PC-9 (cell line): ENCODE measurements around the gene ESRRG. TPM values are rescaled to one million over a fixed set of nuclear protein-coding genes. Genes with fewer than 3 reads are reported as not detected.

Experiments
- BruUV-seq: library from RNA; stranded (reverse); fragments of 400-500 nt; replicated peaks from 2 replicates; lab custom pipeline; 2021; lab: Mats Ljungman, UMichigan
- CTCF ChIA-PET: fragments of 300-600 bp; sonication (Branson Sonifier 250); formaldehyde crosslinking; loops from one replicate; lab custom pipeline; 2022; ENCODE audit warnings: antibody characterized with exemption; lab: Charles Lee
- POLR2A ChIA-PET: fragments of 300-600 bp; sonication (Branson Sonifier 250); formaldehyde crosslinking; loops from one replicate; lab custom pipeline; 2022; ENCODE audit warnings: antibody characterized with exemption; ENCODE audit not compliant: unreplicated experiment; lab: Charles Lee
- DNase-seq, 2 experiments: peaks; one replicate each; pipeline versions ENCODE4 v3.0.0 to v3.0.0-alpha.2; 2015 to 2022; ENCODE audit warnings: mixed read lengths in 1 of 2
- H2AFZ ChIP-seq: fragments of 200-600 bp; sonication (generic); 2 replicates; pipeline ENCODE4 v1.8.1; 2017; ENCODE audit warnings: antibody characterized with exemption
- H3F3A ChIP-seq: fragments of 200-600 bp; sonication (generic); 2 replicates; pipeline ENCODE4 v1.8.1; 2017; ENCODE audit warnings: antibody characterized with exemption, mild to moderate bottlenecking, low read depth; ENCODE audit not compliant: insufficient read depth
- H3K27ac ChIP-seq: fragments of 200-600 bp; sonication (generic); 2 replicates; pipeline ENCODE4 v1.6.1; 2016; ENCODE audit warnings: mixed run types
- H3K27me3 ChIP-seq: fragments of 200-600 bp; sonication (generic); 2 replicates; pipeline ENCODE4 v1.6.1; 2016; ENCODE audit warnings: low read depth, mixed run types; ENCODE audit not compliant: insufficient read depth
- H3K36me3 ChIP-seq: fragments of 200-600 bp; sonication (generic); 2 replicates; pipeline ENCODE4 v1.6.1; 2016; ENCODE audit warnings: low read depth, mixed run types
- H3K4me1 ChIP-seq: fragments of 200-600 bp; sonication (generic); replicated peaks from 2 replicates; pipeline ENCODE4 v1.6.1; 2016; ENCODE audit warnings: mixed run types; ENCODE audit not compliant: insufficient read depth
- H3K4me2 ChIP-seq: fragments of 200-600 bp; sonication (generic); 2 replicates; pipeline ENCODE4 v1.6.1; 2017; ENCODE audit warnings: mixed run types
- H3K4me3 ChIP-seq: fragments of 200-600 bp; sonication (generic); 2 replicates; pipeline ENCODE4 v1.6.1; 2016; ENCODE audit warnings: mixed run types
- H3K79me2 ChIP-seq: fragments of 200-600 bp; sonication (generic); 2 replicates; pipeline ENCODE4 v1.6.1; 2017; ENCODE audit warnings: low read depth, mixed run types
- H3K9me2 ChIP-seq: fragments of 200-600 bp; sonication (generic); 2 replicates; pipeline ENCODE4 v1.8.1; 2017; ENCODE audit warnings: mild to moderate bottlenecking; ENCODE audit not compliant: insufficient read depth
- H3K9me3 ChIP-seq: fragments of 200-600 bp; sonication (generic); 2 replicates; pipeline ENCODE4 v1.8.1; 2016; ENCODE audit warnings: low read depth; ENCODE audit not compliant: insufficient read depth
- H4K20me1 ChIP-seq: fragments of 200-600 bp; sonication (generic); 2 replicates; pipeline ENCODE4 v1.8.1; 2017; ENCODE audit not compliant: insufficient read depth
- EZH2 ChIP-seq: fragments of 200-600 bp; sonication (generic); IDR thresholded peaks from 2 replicates; pipeline ENCODE4 v1.8.0; 2017; ENCODE audit warnings: antibody characterized with exemption, low read depth
- intact Hi-C: fragments of 100-400 bp; cut with micrococcal nuclease; formaldehyde crosslinking; loops from one replicate; pipeline ENCODE4 v1.10.0; 2022; ENCODE audit not compliant: unreplicated experiment
- total RNA-seq: library from RNA; stranded (reverse); gene quantifications from 2 replicates; pipeline ENCODE4 v1.2.3, GENCODE V29; 2021
- TF ChIP-seq, protein P1 (sequence below): fragments of 200-600 bp; sonication (generic); conservative IDR thresholded peaks from 2 replicates; pipeline ENCODE4 v1.6.1; 2017; ENCODE audit warnings: mixed run types, antibody characterized with exemption, mild to moderate bottlenecking, moderate library complexity

ESRRG gene
- total RNA-seq, 1 experiment from 2014 or later, result not detected

DNA sequence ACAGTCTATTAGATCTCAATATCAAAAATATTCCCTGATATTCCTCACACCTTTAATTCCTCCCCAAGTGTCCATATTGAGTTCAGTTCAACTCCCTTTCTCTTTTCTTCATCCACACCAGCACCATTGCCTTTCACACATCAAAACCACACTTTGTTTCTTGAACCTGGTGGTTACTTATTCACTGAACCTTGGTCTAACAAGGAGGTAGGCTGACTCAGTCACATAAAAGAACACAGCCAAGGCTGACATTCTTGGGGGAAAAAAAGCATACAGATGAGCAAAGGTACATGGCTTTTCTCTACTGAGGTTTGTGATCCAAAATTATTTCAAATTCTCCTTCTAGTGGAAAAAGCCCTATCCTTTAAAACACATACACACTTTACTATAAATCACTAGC is 168.3 kb downstream of the ESRRG start:
- no peak overlapping the region for H2AFZ ChIP-seq
- H3K79me2 ChIP-seq, result no peaks in the 10 kb centered on the region
- intact Hi-C loops, result no loop called here
- no peak overlapping the region for H3K4me3 ChIP-seq
- no peaks in the 10 kb centered on the region for H3F3A ChIP-seq
- TF ChIP-seq, protein P1, sequence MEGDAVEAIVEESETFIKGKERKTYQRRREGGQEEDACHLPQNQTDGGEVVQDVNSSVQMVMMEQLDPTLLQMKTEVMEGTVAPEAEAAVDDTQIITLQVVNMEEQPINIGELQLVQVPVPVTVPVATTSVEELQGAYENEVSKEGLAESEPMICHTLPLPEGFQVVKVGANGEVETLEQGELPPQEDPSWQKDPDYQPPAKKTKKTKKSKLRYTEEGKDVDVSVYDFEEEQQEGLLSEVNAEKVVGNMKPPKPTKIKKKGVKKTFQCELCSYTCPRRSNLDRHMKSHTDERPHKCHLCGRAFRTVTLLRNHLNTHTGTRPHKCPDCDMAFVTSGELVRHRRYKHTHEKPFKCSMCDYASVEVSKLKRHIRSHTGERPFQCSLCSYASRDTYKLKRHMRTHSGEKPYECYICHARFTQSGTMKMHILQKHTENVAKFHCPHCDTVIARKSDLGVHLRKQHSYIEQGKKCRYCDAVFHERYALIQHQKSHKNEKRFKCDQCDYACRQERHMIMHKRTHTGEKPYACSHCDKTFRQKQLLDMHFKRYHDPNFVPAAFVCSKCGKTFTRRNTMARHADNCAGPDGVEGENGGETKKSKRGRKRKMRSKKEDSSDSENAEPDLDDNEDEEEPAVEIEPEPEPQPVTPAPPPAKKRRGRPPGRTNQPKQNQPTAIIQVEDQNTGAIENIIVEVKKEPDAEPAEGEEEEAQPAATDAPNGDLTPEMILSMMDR, result no peak
- TF ChIP-seq EZH2, result no peak
- H3K4me2 ChIP-seq, result no peak overlapping the region
- H3K9me2 ChIP-seq, result no peaks in the 10 kb centered on the region
- no TSS peak for BruUV-seq
- H3K4me1 ChIP-seq, result no peaks in the 10 kb centered on the region
- no peaks in the 10 kb centered on the region for H3K27me3 ChIP-seq
- H3K36me3 ChIP-seq, result no peaks in the 10 kb centered on the region
- no peak overlapping the region for H3K27ac ChIP-seq
- H4K20me1 ChIP-seq, result no peaks in the 10 kb centered on the region
- CTCF ChIA-PET, result no interaction called here
- no peak for DNase-seq
- H3K9me3 ChIP-seq, result no peaks in the 10 kb centered on the region
- POLR2A ChIA-PET, result no interaction called here

- TF ChIP-seq EZH2, result no peak
- TF ChIP-seq, protein P1, result no peak
- Histone ChIP-seq H3K36me3 (no peaks in the 10 kb centered on the region), H3K79me2 (no peaks in the 10 kb centered on the region), H3K4me2 (no peak overlapping the region), H3F3A (no peaks in the 10 kb centered on the region), H3K4me1 (no peaks in the 10 kb centered on the region), H3K4me3 (no peak overlapping the region), H3K27me3 (no peaks in the 10 kb centered on the region), H3K9me2 (no peaks in the 10 kb centered on the region), H3K9me3 (no peaks in the 10 kb centered on the region), H4K20me1 (no peaks in the 10 kb centered on the region), H3K27ac (no peak overlapping the region), H2AFZ (no peak overlapping the region)
- DNase-seq, result no peak
- intact Hi-C loops, result no loop called here
- ChIA-PET CTCF (no interaction called here), POLR2A (no interaction called here)
- no TSS peak for BruUV-seq
Measured at GRCh38 chr1:216553766-216554165, 169.5 kb downstream of the ESRRG start.

- Histone ChIP-seq H3K4me3 (no peak overlapping the region), H4K20me1 (no peaks in the 10 kb centered on the region), H3K36me3 (no peaks in the 10 kb centered on the region), H3F3A (no peaks in the 10 kb centered on the region), H3K27me3 (no peaks in the 10 kb centered on the region), H3K4me1 (no peaks in the 10 kb centered on the region), H2AFZ (no peak overlapping the region), H3K79me2 (no peaks in the 10 kb centered on the region), H3K9me3 (no peaks in the 10 kb centered on the region), H3K9me2 (no peaks in the 10 kb centered on the region), H3K4me2 (no peak overlapping the region), H3K27ac (no peak overlapping the region)
- CTCF ChIA-PET, result no interaction called here
- POLR2A ChIA-PET, result no interaction called here
- no peak for TF ChIP-seq EZH2
- TF ChIP-seq, protein P1, result no peak
- no peak for DNase-seq
- no TSS peak for BruUV-seq
- intact Hi-C loops, result no loop called here
Measured at GRCh38 chr1:216553040-216553439, 170.2 kb downstream of the ESRRG start.
